ENCODE measurements around the gene MRGPRF. TPM values are rescaled to one million over a fixed set of nuclear protein-coding genes. Genes with fewer than 3 reads are reported as not detected.
A peak's percentile ranks its signal among the peaks of the same experiment; 100 is the strongest.

MRGPRF gene
- total RNA-seq, 1 donor from 2014 or later = 209 TPM

- Histone ChIP-seq H3K4me3 (no peak overlapping the region), H3K27ac (no peak overlapping the region), H3K27me3 (no peaks in the 10 kb centered on the region), H3K4me1 (no peaks in the 10 kb centered on the region), H3K9me3 (no peaks in the 10 kb centered on the region), H3K36me3 (no peaks in the 10 kb centered on the region)
- no peak for TF ChIP-seq CTCF (IDR thresholded peaks at IDR 0.05)
- intact Hi-C loops (cut with DNase I) = no loop called here
- no peak for DNase-seq (ENCODE audit: low spot score in 2 of 2)
Observed at GRCh38 chr11:68973219-68973618, 39.8 kb downstream of the MRGPRF start.

DNA sequence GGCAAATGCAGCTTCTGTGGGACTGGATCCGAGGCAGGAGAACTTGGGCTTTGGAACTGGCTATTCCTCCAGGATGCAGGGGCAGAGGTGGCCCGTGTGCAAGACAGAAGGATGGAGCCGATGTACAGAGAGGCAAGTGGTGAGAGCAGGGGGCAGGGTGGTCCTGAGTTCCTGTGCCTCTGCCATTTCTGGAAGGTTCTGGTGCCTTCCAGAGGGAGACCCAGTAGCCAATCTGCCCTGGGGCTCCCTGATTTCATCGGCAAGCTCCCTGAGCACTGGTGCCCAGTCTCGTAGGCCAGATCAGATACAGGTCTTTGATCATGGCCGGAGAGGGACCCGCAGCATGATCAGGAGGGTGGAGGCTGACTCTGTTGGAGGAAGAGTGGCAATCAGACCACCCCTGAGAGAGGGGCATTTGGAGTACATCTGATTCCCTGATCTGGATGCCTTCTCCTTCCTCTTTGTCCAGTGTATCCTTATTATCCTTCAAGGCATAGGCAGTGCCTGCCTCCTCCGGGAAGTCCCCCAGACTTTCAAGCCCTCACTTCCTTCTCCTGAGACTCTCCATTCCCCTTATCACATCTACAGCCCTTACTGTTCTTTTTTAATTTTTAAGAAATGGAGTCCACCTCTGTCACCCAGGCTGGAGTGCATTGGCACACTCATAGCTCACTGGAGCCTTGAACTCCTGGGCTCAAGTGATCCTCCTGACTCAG, 42.0 kb downstream of the MRGPRF start:
- Histone ChIP-seq H3K4me1 (no peaks in the 10 kb centered on the region), H3K27ac (no peak overlapping the region), H3K4me3 (no peak overlapping the region), H3K9me3 (no peaks in the 10 kb centered on the region), H3K27me3 (no peaks in the 10 kb centered on the region), H3K36me3 (no peaks in the 10 kb centered on the region)
- TF ChIP-seq CTCF (IDR thresholded peaks at IDR 0.05) = no peak
- intact Hi-C loops (cut with DNase I) = no loop called here
- DNase-seq (ENCODE audit: low spot score in 2 of 2) = peak in 1 of 2 donors; percentile 42

- H3K27ac ChIP-seq = no peak overlapping the region
- H3K4me3 ChIP-seq = no peak overlapping the region
- no peaks in the 10 kb centered on the region for H3K9me3 ChIP-seq
- H3K36me3 ChIP-seq = no peaks in the 10 kb centered on the region
- no peaks in the 10 kb centered on the region for H3K4me1 ChIP-seq
- peak in 1 of 2 donors; percentile 60 for DNase-seq (ENCODE audit: low spot score in 2 of 2)
- H3K27me3 ChIP-seq = no peaks in the 10 kb centered on the region
- intact Hi-C loops (cut with DNase I) = no loop called here
- no peak for TF ChIP-seq CTCF (IDR thresholded peaks at IDR 0.05)
Observed at GRCh38 chr11:68969386-68969785, 43.7 kb downstream of the MRGPRF start.

- Histone ChIP-seq H3K4me3 (no peak overlapping the region), H3K27ac (no peak overlapping the region), H3K27me3 (no peaks in the 10 kb centered on the region), H3K4me1 (no peaks in the 10 kb centered on the region), H3K9me3 (no peaks in the 10 kb centered on the region), H3K36me3 (no peaks in the 10 kb centered on the region)
- no peak for TF ChIP-seq CTCF (IDR thresholded peaks at IDR 0.05)
- intact Hi-C loops (cut with DNase I) = no loop called here
- DNase-seq (ENCODE audit: low spot score in 2 of 2) = peak in 1 of 2 donors; percentile 58
Observed at GRCh38 chr11:68968306-68969250, 44.5 kb downstream of the MRGPRF start.

GRCh38 chr11:68966894-68967780, 45.9 kb downstream of the MRGPRF start:
- TF ChIP-seq CTCF (IDR thresholded peaks at IDR 0.05) = no peak
- Histone ChIP-seq H3K9me3 (no peaks in the 10 kb centered on the region), H3K4me1 (no peaks in the 10 kb centered on the region), H3K27me3 (no peaks in the 10 kb centered on the region), H3K27ac (no peak overlapping the region), H3K4me3 (no peak overlapping the region), H3K36me3 (no peaks in the 10 kb centered on the region)
- intact Hi-C loops (cut with DNase I) = no loop called here
- DNase-seq (ENCODE audit: low spot score in 2 of 2) = peak in 1 of 2 donors; percentile 13

All from ascending aorta (tissue), 2 donors.